ENCODE data around the gene LMAN2.
"Not testable (repeated sequence)": the region's sequence is repeated elsewhere in the genome, so short reads cannot be mapped to it uniquely, and the experiment has no call there.

Gene LMAN2

GRCh38 chr5:177306674-177307543 is 44.6 kb downstream of the LMAN2 start:
- DNase-seq (ENCODE audit: low spot score): no peak

- DNase-seq (ENCODE audit: low spot score): not testable (repeated sequence)
These were observed 45.3 kb downstream of the LMAN2 start for GRCh38 chr5:177306103-177306640.

- DNase-seq (ENCODE audit: low spot score): no peak
These were observed 46.9 kb downstream of the LMAN2 start for GRCh38 chr5:177304392-177305119.

GRCh38 chr5:177303925-177304391 is 47.5 kb downstream of the LMAN2 start:
- DNase-seq (ENCODE audit: low spot score): no peak

- DNase-seq (ENCODE audit: low spot score): peak; percentile 97
These were observed 48.1 kb downstream of the LMAN2 start, which contains the start of the genes PRELID1 and RAB24 for GRCh38 chr5:177303121-177303924. Gene PRELID1, plus strand, starts transcription at chr5:177303799. Its CDS starts 187 bp downstream, at chr5:177303986. Gene RAB24, minus strand, starts transcription at chr5:177303719. Its CDS starts 431 bp downstream, at chr5:177303288.

- DNase-seq (ENCODE audit: low spot score): no peak
These were observed 48.9 kb downstream of the LMAN2 start for GRCh38 chr5:177302354-177303110.

- no peak for DNase-seq (ENCODE audit: low spot score)
These were observed 49.8 kb downstream of the LMAN2 start for GRCh38 chr5:177301503-177302165.

GRCh38 chr5:177300951-177301350 is 50.5 kb downstream of the LMAN2 start:
- DNase-seq (ENCODE audit: low spot score): no peak

- peak; percentile 44 for DNase-seq (ENCODE audit: low spot score)
These were observed 51.1 kb downstream of the LMAN2 start for GRCh38 chr5:177300236-177300880.

- DNase-seq (ENCODE audit: low spot score): no peak
These were observed 51.8 kb downstream of the LMAN2 start for GRCh38 chr5:177299697-177300096.

- no peak for DNase-seq (ENCODE audit: low spot score)
These were observed 53.5 kb downstream of the LMAN2 start for GRCh38 chr5:177297922-177298321.

- DNase-seq (ENCODE audit: low spot score): no peak
These were observed 54.9 kb downstream of the LMAN2 start for GRCh38 chr5:177296581-177296980.

- DNase-seq (ENCODE audit: low spot score): no peak
These were observed 55.5 kb downstream of the LMAN2 start for GRCh38 chr5:177295924-177296323.

GRCh38 chr5:177294632-177295031 is 56.8 kb downstream of the LMAN2 start:
- no peak for DNase-seq (ENCODE audit: low spot score)

GRCh38 chr5:177293819-177294581 is 57.5 kb downstream of the LMAN2 start:
- DNase-seq (ENCODE audit: low spot score): no peak

- no peak for DNase-seq (ENCODE audit: low spot score)
These were observed 59.7 kb downstream of the LMAN2 start for GRCh38 chr5:177291735-177292134.

- no peak for DNase-seq (ENCODE audit: low spot score)
These were observed 60.5 kb downstream of the LMAN2 start for GRCh38 chr5:177290816-177291596.

GRCh38 chr5:177288191-177288590 is 63.3 kb downstream of the LMAN2 start:
- no peak for DNase-seq (ENCODE audit: low spot score)

Data from iPS-NIHi11 (cell line).